ENCODE results near the gene PAXX.

Gene PAXX

DNA sequence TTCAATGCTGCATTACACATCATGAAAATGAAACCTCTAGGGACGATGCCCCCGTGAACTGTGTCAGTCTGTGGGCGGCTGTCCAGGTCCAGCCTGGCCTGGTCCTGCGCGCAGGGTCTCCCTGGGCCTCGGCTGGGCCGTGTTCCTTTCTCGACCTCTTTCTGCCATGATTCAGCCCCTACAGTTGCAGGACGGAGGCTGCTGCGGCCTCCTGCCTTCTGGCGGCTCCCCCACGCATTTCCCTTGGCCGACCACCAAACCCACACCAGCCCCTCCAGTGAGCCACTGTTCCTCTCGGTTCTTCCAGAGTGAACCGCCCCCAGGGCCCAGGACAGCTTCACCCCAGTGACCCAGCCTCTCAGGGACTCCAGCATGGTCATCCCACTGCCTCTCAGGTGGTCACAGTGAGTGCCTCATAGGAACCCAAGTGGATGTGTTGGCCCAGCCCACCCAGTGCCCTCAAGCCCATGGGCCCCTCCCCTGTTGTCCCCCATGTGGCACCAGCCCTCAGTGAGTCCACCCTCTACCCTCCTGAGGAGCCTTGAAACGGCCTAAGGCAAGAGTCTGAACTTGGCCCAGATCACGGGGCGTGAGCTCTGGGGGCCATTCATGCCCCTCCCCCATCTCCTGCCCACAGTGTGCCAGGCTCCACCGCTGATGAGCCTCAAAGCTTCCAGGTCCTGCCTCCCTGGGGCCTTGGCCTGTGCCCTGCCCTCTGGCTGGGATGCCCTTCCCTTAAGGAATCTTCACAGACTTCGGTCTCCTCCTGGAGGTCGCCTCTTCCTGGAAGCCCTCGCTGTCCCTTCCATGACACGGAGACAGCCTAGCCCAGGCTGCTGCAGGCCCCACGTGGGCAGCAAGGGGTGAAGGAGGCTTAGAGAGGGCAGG, 14.1 kb downstream of the PAXX start:
- H3K56ac ChIP-seq (ENCODE audit: low read length): no peak overlapping the region
- whole genome bisulfite sequencing (ENCODE audit: extremely low coverage, insufficient coverage, low lambda C conversion rate): no CpG with 5 or more reads among the region's 24 CpGs
- no peak overlapping the region for H3K27ac ChIP-seq (ENCODE audit: low read depth, low read length)

DNA sequence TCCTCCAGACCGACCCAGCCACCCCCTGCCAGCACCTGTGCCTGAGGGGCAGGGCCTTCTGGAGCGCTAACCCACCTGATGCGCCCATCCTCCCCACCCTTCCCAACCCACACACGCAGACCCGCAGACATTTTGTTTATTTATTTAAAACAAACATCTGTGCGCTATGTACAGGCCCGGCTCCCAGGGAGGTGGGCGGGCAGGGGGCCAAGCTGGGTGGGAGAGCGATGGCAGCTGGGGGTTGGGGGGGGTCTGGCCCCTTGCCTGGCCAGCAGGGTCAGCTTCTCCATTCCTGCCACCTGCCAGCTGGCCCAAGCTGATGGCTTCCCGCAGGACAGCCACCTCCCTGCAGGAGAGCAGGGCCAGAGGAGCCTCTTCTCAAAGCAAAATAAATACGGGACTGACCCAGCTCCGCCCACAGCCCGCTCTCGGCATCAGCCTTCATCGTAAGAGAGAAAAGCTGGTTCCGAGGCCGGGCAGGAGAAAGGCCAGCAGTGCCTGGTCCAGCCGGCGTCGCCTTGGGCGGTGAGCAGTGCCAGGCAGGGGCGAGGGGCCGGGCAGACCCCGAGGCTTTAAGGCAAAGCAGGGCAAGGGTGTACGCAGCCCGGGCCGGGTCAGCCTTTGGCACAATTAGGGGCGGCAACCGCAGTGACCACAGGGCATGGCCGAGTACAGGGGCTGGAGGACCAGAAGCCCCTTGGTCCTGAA, 15.0 kb downstream of the PAXX start:
- H3K79me1 ChIP-seq (ENCODE audit: low read length): no peaks in the 10 kb centered on the region
- H3K79me2 ChIP-seq (ENCODE audit: control insufficient read depth, insufficient read depth, low read length): no peaks in the 10 kb centered on the region
- no peak overlapping the region for H2AK5ac ChIP-seq (ENCODE audit: low read length)
- H3K4me1 ChIP-seq (ENCODE audit: control insufficient read depth, low read depth, low read length): no peaks in the 10 kb centered on the region
- H3K36me3 ChIP-seq (ENCODE audit: control insufficient read depth, insufficient read depth, low read length): no peaks in the 10 kb centered on the region
- no peak overlapping the region for H3K4ac ChIP-seq (ENCODE audit: low read depth, low read length)
- no peak overlapping the region for H4K5ac ChIP-seq (ENCODE audit: low read length)
- no peak overlapping the region for H3K4me2 ChIP-seq (ENCODE audit: low read length)
- no peak overlapping the region for H2BK120ac ChIP-seq (ENCODE audit: low read depth, low read length)
- H2BK15ac ChIP-seq (replicated peaks; ENCODE audit: low read depth): no peak overlapping the region
- whole genome bisulfite sequencing (ENCODE audit: extremely low coverage, insufficient coverage, low lambda C conversion rate): no CpG with 5 or more reads among the region's 30 CpGs
- DNase-seq: no peak
- no peak overlapping the region for H3K4me3 ChIP-seq (ENCODE audit: low read length)
- no peak overlapping the region for H3K23ac ChIP-seq (ENCODE audit: low read length)
- H3K18ac ChIP-seq (ENCODE audit: low read length): no peak overlapping the region
- no peak overlapping the region for H3K9ac ChIP-seq (ENCODE audit: low read length)
- no peaks in the 10 kb centered on the region for H3K27me3 ChIP-seq (ENCODE audit: insufficient read depth, low read length, poor library complexity)
- H4K8ac ChIP-seq (ENCODE audit: low read depth, low read length): no peak overlapping the region
- no peak overlapping the region for H3K56ac ChIP-seq (ENCODE audit: low read length)
- no peak overlapping the region for H3K27ac ChIP-seq (ENCODE audit: low read depth, low read length)
- H2BK5ac ChIP-seq (ENCODE audit: low read length): no peak overlapping the region

More for the DNA sequence above, 14.1 kb downstream of the PAXX start:
- Histone ChIP-seq H3K79me1 (ENCODE audit: low read length) (no peaks in the 10 kb centered on the region), H3K4me3 (ENCODE audit: low read length) (no peak overlapping the region), H2BK120ac (ENCODE audit: low read depth, low read length) (no peak overlapping the region), H3K79me2 (ENCODE audit: control insufficient read depth, insufficient read depth, low read length) (no peaks in the 10 kb centered on the region), H4K5ac (ENCODE audit: low read length) (no peak overlapping the region), H2BK15ac (replicated peaks; ENCODE audit: low read depth) (no peak overlapping the region), H3K4ac (ENCODE audit: low read depth, low read length) (no peak overlapping the region), H4K8ac (ENCODE audit: low read depth, low read length) (no peak overlapping the region), H3K36me3 (ENCODE audit: control insufficient read depth, insufficient read depth, low read length) (no peaks in the 10 kb centered on the region), H3K23ac (ENCODE audit: low read length) (no peak overlapping the region), H2AK5ac (ENCODE audit: low read length) (no peak overlapping the region), H2BK5ac (ENCODE audit: low read length) (no peak overlapping the region), H3K18ac (ENCODE audit: low read length) (no peak overlapping the region), H3K9ac (ENCODE audit: low read length) (no peak overlapping the region), H3K27me3 (ENCODE audit: insufficient read depth, low read length, poor library complexity) (no peaks in the 10 kb centered on the region), H3K4me2 (ENCODE audit: low read length) (no peak overlapping the region), H3K4me1 (ENCODE audit: control insufficient read depth, low read depth, low read length) (no peaks in the 10 kb centered on the region)
- no peak for DNase-seq

DNA sequence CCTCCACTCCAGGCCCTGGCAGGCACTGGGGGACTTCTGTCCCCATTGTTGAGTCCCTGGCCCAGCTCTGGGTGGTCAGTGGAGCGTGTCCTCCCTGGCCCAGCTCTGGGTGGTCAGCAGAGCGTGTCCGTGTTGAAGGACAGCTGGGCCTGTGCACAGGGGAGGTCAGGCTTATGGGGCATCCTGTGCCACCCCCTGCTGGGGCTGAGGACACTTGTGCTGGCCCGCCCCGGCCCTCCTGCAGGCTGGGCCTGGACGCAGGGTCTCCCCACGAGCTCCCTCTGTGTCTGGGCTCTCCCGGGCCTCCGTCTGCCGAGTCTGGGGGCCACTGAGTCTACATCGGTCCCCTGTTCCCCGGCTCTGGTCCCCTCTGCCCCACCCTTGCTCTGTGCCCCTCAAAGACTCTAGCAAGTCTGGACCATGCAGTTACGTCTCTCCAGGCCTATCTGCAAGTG, 15.6 kb downstream of the PAXX start:
- Histone ChIP-seq H3K79me2 (ENCODE audit: control insufficient read depth, insufficient read depth, low read length) (no peaks in the 10 kb centered on the region), H4K5ac (ENCODE audit: low read length) (no peak overlapping the region), H2AK5ac (ENCODE audit: low read length) (no peak overlapping the region), H4K8ac (ENCODE audit: low read depth, low read length) (no peak overlapping the region), H3K9ac (ENCODE audit: low read length) (no peak overlapping the region), H3K27ac (ENCODE audit: low read depth, low read length) (no peak overlapping the region), H3K4me1 (ENCODE audit: control insufficient read depth, low read depth, low read length) (no peaks in the 10 kb centered on the region), H3K36me3 (ENCODE audit: control insufficient read depth, insufficient read depth, low read length) (no peaks in the 10 kb centered on the region), H3K4me2 (ENCODE audit: low read length) (no peak overlapping the region), H3K79me1 (ENCODE audit: low read length) (no peaks in the 10 kb centered on the region), H3K4me3 (ENCODE audit: low read length) (no peak overlapping the region), H3K23ac (ENCODE audit: low read length) (no peak overlapping the region), H3K27me3 (ENCODE audit: insufficient read depth, low read length, poor library complexity) (no peaks in the 10 kb centered on the region), H2BK5ac (ENCODE audit: low read length) (no peak overlapping the region), H3K4ac (ENCODE audit: low read depth, low read length) (no peak overlapping the region), H2BK120ac (ENCODE audit: low read depth, low read length) (no peak overlapping the region), H3K56ac (ENCODE audit: low read length) (no peak overlapping the region), H2BK15ac (replicated peaks; ENCODE audit: low read depth) (no peak overlapping the region), H3K18ac (ENCODE audit: low read length) (no peak overlapping the region)
- DNase-seq: no peak
- no CpG with 5 or more reads among the region's 13 CpGs for WGBS (ENCODE audit: extremely low coverage, insufficient coverage, low lambda C conversion rate)

DNA sequence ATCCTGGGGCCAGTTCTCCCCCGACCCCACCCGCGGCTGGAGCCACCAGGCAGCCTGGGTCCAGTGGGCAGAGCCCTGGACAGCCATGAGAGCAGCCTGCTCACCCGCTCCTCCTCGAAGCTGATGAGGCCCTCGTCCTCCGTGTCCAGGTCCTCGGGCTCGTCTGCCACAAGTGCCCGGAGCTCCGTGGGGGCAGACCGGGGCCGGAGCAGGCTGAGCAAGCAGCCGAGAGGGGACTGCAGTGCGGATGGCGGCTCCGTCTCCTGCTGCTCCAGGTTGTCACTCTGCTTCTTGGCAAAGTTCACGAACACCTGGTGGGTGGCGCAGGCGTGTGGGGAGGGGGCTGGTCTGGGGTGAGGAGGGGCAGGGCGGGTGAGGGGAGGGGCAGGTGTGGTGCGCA, 16.1 kb downstream of the PAXX start:
- Histone ChIP-seq H3K9ac (ENCODE audit: low read length) (no peak overlapping the region), H2AK5ac (ENCODE audit: low read length) (no peak overlapping the region), H3K4me3 (ENCODE audit: low read length) (no peak overlapping the region), H3K4me2 (ENCODE audit: low read length) (no peak overlapping the region), H3K79me1 (ENCODE audit: low read length) (no peaks in the 10 kb centered on the region), H3K56ac (ENCODE audit: low read length) (no peak overlapping the region), H3K4me1 (ENCODE audit: control insufficient read depth, low read depth, low read length) (no peaks in the 10 kb centered on the region), H3K18ac (ENCODE audit: low read length) (no peak overlapping the region), H3K23ac (ENCODE audit: low read length) (no peak overlapping the region), H2BK5ac (ENCODE audit: low read length) (no peak overlapping the region), H3K79me2 (ENCODE audit: control insufficient read depth, insufficient read depth, low read length) (no peaks in the 10 kb centered on the region), H2BK120ac (ENCODE audit: low read depth, low read length) (no peak overlapping the region), H4K5ac (ENCODE audit: low read length) (no peak overlapping the region), H4K8ac (ENCODE audit: low read depth, low read length) (no peak overlapping the region), H3K4ac (ENCODE audit: low read depth, low read length) (no peak overlapping the region), H3K27ac (ENCODE audit: low read depth, low read length) (no peak overlapping the region), H3K27me3 (ENCODE audit: insufficient read depth, low read length, poor library complexity) (no peaks in the 10 kb centered on the region), H2BK15ac (replicated peaks; ENCODE audit: low read depth) (no peak overlapping the region), H3K36me3 (ENCODE audit: control insufficient read depth, insufficient read depth, low read length) (no peaks in the 10 kb centered on the region)
- no CpG with 5 or more reads among the region's 22 CpGs for WGBS (ENCODE audit: extremely low coverage, insufficient coverage, low lambda C conversion rate)
- DNase-seq: no peak

DNA sequence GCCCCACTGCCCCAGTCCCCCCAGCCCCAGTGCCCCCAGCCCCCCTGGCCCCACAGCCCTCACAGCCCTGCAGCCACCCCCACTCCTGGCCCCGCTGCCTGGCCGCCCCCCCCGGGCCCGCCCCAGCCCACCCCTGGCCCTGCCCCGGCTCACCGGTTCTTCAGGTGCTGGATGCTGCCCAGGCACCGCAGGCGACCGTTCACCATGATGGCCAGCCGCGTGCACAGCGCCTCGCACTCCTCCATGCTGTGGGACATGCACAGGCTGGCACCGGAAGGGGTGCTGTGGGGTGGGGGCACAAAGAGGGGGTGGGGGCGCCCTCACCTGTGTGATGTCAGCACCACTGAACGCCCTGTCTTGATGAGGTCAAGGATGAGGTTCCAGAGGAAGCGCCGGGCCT, 17.0 kb downstream of the PAXX start:
- H3K4ac ChIP-seq (ENCODE audit: low read depth, low read length): no peak overlapping the region
- H3K36me3 ChIP-seq (ENCODE audit: control insufficient read depth, insufficient read depth, low read length): no peaks in the 10 kb centered on the region
- H4K8ac ChIP-seq (ENCODE audit: low read depth, low read length): no peak overlapping the region
- no peak overlapping the region for H2AK5ac ChIP-seq (ENCODE audit: low read length)
- H3K9ac ChIP-seq (ENCODE audit: low read length): no peak overlapping the region
- H3K23ac ChIP-seq (ENCODE audit: low read length): no peak overlapping the region
- H3K4me2 ChIP-seq (ENCODE audit: low read length): no peak overlapping the region
- WGBS (ENCODE audit: extremely low coverage, insufficient coverage, low lambda C conversion rate): no CpG with 5 or more reads among the region's 18 CpGs
- H3K18ac ChIP-seq (ENCODE audit: low read length): no peak overlapping the region
- H2BK5ac ChIP-seq (ENCODE audit: low read length): no peak overlapping the region
- H3K4me3 ChIP-seq (ENCODE audit: low read length): no peak overlapping the region
- H2BK15ac ChIP-seq (replicated peaks; ENCODE audit: low read depth): no peak overlapping the region
- no peaks in the 10 kb centered on the region for H3K4me1 ChIP-seq (ENCODE audit: control insufficient read depth, low read depth, low read length)
- H4K5ac ChIP-seq (ENCODE audit: low read length): no peak overlapping the region
- no peak for DNase-seq
- no peaks in the 10 kb centered on the region for H3K27me3 ChIP-seq (ENCODE audit: insufficient read depth, low read length, poor library complexity)
- no peaks in the 10 kb centered on the region for H3K79me1 ChIP-seq (ENCODE audit: low read length)
- H3K56ac ChIP-seq (ENCODE audit: low read length): no peak overlapping the region
- H3K79me2 ChIP-seq (ENCODE audit: control insufficient read depth, insufficient read depth, low read length): no peaks in the 10 kb centered on the region
- no peak overlapping the region for H2BK120ac ChIP-seq (ENCODE audit: low read depth, low read length)
- H3K27ac ChIP-seq (ENCODE audit: low read depth, low read length): no peak overlapping the region
